HK-2 (cell line): Measurements from ENCODE around the gene MED23.
"Not testable (repeated sequence)": the region's sequence is repeated elsewhere in the genome, so short reads cannot be mapped to it uniquely, and the experiment has no call there.

Experiments
- DNase-seq: peaks from one replicate; pipeline ENCODE4 v3.0.0-alpha.2; 2018; ENCODE audit not compliant: unreplicated experiment

MED23 gene

GRCh38 chr6:131572686-131573415 lies 55.2 kb downstream of the MED23 start, which contains the start of gene ARG1:
Gene ARG1 (plus strand): TSS chr6:131573226. CDS start chr6:131573283, 57 bp downstream.
- DNase-seq, result no peak

- no peak for DNase-seq
These were observed 59.3 kb downstream of the MED23 start for GRCh38 chr6:131568726-131569125.

- no peak for DNase-seq
These were observed 63.0 kb downstream of the MED23 start for GRCh38 chr6:131565056-131565455.

GRCh38 chr6:131561925-131562707 lies 65.9 kb downstream of the MED23 start:
- DNase-seq, result no peak

DNA sequence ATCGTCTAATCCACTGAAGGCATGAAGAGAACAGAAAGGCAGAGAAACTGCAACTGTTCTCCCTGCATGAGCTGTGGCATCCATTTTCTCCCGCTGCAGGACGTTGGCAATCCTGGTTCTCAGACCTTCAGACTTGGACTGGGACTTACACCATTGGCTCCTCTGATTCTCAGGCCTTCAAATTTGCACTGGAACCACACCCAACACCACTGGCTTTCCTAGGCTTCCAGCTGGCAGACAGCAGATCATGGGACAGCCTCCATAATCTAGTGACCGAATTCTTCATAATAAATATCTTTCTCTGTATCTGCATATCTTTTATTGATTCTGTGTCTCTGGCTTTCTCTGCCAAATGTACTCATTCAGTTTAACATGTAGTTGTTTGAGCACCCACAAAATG lies 69.1 kb downstream of the MED23 start:
- DNase-seq, result no peak

- DNase-seq, result no peak
These were observed 72.0 kb downstream of the MED23 start for GRCh38 chr6:131555992-131556391.

GRCh38 chr6:131552572-131552971 lies 75.5 kb downstream of the MED23 start:
- DNase-seq, result no peak

GRCh38 chr6:131551902-131552301 lies 76.1 kb downstream of the MED23 start:
- no peak for DNase-seq

DNA sequence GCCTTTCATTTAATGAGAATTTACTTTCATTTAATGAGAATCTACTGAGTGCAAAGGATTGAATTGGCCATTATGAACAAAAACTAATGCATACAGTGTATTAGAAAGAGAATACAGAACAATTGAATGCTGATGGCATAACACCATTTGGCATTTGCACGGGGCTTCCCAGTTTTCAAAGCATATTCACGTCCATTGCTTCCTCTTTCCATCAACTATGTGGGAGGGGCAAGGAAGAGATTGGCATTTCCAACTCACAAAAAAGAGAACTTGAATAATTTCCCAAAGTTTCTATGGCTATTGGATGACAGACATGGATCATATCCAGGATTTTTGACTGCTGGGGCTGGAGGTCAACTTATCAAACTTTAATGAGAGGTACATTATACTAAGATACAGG lies 78.2 kb downstream of the MED23 start:
- DNase-seq, result no peak

- no peak for DNase-seq
These were observed 79.6 kb downstream of the MED23 start for GRCh38 chr6:131548441-131548840.

DNA sequence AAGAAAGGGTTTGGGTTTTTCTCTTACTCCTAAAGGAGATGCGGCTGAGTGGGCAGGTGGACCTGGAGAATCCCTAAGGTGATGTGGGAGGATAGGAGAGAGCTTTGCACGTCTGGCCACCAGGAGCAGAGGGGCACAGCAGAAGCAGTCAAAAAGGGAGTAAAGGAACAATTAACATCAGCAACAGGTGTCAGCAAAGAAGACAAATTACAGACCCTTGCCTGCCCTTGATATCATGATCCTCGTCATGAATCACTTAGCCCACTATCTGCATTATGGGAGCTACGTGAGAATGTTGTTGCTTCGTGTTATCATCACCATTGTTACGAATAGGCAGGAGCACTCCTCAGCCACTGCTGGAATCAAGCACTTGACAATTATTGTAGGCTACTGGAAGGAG lies 80.6 kb downstream of the MED23 start:
- DNase-seq, result no peak

- DNase-seq, result no peak
These were observed 82.7 kb downstream of the MED23 start for GRCh38 chr6:131545317-131545716.

DNA sequence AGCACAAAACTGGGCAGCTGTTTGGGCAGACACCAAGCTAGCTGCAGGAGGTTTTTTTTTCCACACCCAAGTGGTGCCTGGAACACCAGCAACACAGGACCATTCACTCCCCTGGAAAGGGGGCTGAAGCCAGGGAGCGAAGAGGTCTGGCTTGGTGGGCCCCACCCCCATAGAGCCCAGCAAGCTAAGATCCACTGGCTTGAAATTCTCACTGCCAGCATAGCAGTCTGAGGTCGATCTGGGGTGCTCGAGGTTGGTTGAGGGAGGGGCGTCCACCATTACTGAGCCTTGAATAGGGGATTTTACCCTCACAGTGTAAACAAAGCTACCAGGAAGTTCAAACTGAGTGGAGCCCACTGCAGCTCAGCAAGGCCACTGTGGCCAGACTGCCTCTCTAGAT lies 89.4 kb downstream of the MED23 start:
- not testable (repeated sequence) for DNase-seq

DNA sequence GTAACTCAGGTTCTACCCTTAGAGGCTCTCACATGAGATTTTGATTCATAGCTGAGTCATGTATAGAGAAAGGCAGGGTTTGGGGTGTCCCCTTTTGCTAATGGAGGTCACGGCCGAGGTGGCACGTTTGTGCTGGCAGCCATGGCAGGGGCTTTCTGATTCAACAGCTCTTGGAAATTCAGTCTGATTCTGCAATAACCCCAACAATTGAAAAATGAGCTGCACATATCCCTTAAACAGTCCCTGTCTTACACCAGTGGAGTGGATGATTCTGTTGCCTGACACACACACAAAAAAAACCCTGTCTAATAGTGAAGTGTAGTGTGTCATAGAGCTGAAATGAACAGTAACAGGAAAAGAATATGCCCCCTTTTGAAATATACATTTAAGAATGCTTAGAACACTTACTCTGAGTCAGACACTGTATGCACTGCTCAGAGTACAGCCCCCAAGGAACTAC lies 95.4 kb downstream of the MED23 start:
- no peak for DNase-seq

GRCh38 chr6:131531681-131532080 lies 96.4 kb downstream of the MED23 start:
- not testable (repeated sequence) for DNase-seq

GRCh38 chr6:131530936-131531335 lies 97.1 kb downstream of the MED23 start:
- not testable (repeated sequence) for DNase-seq

DNA sequence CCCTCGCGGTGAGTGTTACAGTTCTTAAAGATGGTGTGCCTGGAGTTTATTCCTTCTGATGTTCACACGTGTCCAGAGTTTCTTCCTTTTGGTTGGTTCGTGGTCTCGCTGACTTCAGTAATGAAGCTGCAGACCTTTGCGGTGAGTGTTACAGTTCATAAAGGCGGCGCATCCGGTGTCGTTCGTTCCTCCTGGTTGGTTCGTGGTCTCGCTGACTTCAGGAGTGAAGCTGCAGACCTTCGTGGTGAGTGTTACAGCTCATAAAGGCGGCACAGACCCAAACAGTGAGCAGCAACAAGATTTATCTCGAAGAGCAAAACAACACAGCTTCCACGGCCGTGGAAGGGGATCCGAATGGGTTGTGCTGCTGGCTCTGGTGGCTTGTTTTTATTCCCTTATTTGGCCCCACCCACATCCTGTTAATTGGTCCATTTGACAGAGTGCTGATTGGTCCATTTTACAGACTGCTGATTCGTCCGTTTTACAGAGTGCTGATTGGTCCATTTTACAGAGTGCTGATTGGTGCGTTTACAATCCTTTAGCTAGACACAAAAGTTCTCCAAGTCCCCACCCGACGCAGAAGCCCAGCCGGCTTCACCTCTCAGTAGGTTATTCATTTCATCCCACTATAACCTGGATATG lies 103.2 kb downstream of the MED23 start:
- DNase-seq, result no peak

- no peak for DNase-seq
These were observed 103.9 kb downstream of the MED23 start for GRCh38 chr6:131523988-131524673.
